WTC11 (cell line): ENCODE results near the gene ZGLP1.

Experiments
- SP1 ChIP-seq: sonication (generic); formaldehyde crosslinking; conservative IDR thresholded peaks from 2 replicates; pipeline ENCODE4 v1.8.1; 2022; ENCODE audit warnings: missing genetic modification reagents
- TEAD4 ChIP-seq: sonication (generic); formaldehyde crosslinking; IDR thresholded peaks from 2 replicates; pipeline ENCODE4 v1.8.0; 2022; ENCODE audit warnings: mild to moderate bottlenecking, missing genetic modification reagents
- ZNF121 ChIP-seq: sonication (generic); formaldehyde crosslinking; IDR thresholded peaks from 2 replicates; pipeline ENCODE4 v1.8.0; 2023; ENCODE audit warnings: missing genetic modification reagents
- TF ChIP-seq, protein P1 (sequence below): fragments of 200-600 bp; IDR thresholded peaks from 2 replicates; pipeline ENCODE4 v1.8.0; 2022; ENCODE audit warnings: antibody characterized with exemption

DNA sequence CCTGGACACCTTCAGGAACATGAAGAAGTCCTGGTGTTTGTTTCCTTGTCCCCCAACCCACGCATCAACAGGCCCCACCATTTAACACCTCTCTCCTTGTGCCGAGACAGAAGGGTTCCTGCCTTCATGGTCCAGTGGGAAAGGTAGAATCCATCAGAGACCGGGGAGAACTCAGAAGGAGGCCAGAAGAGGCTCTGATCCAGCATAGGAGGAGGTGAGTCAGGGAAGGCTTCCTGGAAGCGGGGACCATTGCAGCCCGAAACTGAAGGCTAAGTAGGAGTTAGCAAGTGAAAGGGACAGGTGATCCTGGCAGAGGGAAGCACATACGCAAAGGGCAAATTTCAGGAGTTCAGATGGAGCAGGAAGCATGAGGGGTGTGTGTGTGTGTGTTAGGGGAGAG, 29.3 kb upstream of the ZGLP1 start:
- TF ChIP-seq TEAD4 (CRISPR knock-in tag) (no peak), SP1 (CRISPR knock-in tag) (no peak), ZNF121 (no peak)
- TF ChIP-seq, protein P1, sequence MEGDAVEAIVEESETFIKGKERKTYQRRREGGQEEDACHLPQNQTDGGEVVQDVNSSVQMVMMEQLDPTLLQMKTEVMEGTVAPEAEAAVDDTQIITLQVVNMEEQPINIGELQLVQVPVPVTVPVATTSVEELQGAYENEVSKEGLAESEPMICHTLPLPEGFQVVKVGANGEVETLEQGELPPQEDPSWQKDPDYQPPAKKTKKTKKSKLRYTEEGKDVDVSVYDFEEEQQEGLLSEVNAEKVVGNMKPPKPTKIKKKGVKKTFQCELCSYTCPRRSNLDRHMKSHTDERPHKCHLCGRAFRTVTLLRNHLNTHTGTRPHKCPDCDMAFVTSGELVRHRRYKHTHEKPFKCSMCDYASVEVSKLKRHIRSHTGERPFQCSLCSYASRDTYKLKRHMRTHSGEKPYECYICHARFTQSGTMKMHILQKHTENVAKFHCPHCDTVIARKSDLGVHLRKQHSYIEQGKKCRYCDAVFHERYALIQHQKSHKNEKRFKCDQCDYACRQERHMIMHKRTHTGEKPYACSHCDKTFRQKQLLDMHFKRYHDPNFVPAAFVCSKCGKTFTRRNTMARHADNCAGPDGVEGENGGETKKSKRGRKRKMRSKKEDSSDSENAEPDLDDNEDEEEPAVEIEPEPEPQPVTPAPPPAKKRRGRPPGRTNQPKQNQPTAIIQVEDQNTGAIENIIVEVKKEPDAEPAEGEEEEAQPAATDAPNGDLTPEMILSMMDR: no peak
